Activated naive CD8-positive, alpha-beta T cell treated with anti-CD3 and anti-CD28 coated beads, Interleukin-2, amount 50 U/mL, for 16 hours (primary cell): ENCODE data around the gene MSI1.

Experiments
- DNase-seq: peaks from one replicate; pipeline ENCODE4 v3.0.0-alpha.2; 2020; ENCODE audit warnings: low read depth, low spot score

The MSI1 gene

GRCh38 chr12:120376934-120377572 lies 8.1 kb upstream of the MSI1 start:
- no peak for DNase-seq

GRCh38 chr12:120376416-120376815 lies 7.5 kb upstream of the MSI1 start:
- DNase-seq = no peak

GRCh38 chr12:120376009-120376408 lies 7.0 kb upstream of the MSI1 start:
- no peak for DNase-seq

- DNase-seq = no peak
Observed at GRCh38 chr12:120373683-120374082, 4.7 kb upstream of the MSI1 start.

GRCh38 chr12:120370343-120371243 lies 1.6 kb upstream of the MSI1 start:
- no peak for DNase-seq

- no peak for DNase-seq
Observed at GRCh38 chr12:120369603-120370342, 809 bp upstream of the MSI1 start.

GRCh38 chr12:120367924-120368788 lies 808 bp downstream of the MSI1 start:
- no peak for DNase-seq

GRCh38 chr12:120367233-120367923 lies 1.6 kb downstream of the MSI1 start:
- no peak for DNase-seq

- no peak for DNase-seq
Observed at GRCh38 chr12:120366845-120367232, 2.1 kb downstream of the MSI1 start.

- DNase-seq = no peak
Observed at GRCh38 chr12:120366341-120366705, 2.6 kb downstream of the MSI1 start.

- DNase-seq = no peak
Observed at GRCh38 chr12:120365675-120366340, 3.2 kb downstream of the MSI1 start.

- DNase-seq = no peak
Observed at GRCh38 chr12:120364487-120364886, 4.5 kb downstream of the MSI1 start.

- no peak for DNase-seq
Observed at GRCh38 chr12:120363274-120363855, 5.6 kb downstream of the MSI1 start.

- DNase-seq = no peak
Observed at GRCh38 chr12:120362516-120363273, 6.3 kb downstream of the MSI1 start.

GRCh38 chr12:120361506-120362208 lies 7.3 kb downstream of the MSI1 start:
- DNase-seq = no peak

- DNase-seq = no peak
Observed at GRCh38 chr12:120359128-120359527, 9.8 kb downstream of the MSI1 start.

- DNase-seq = no peak
Observed at GRCh38 chr12:120358412-120359100, 10.4 kb downstream of the MSI1 start.

GRCh38 chr12:120357104-120357503 lies 11.9 kb downstream of the MSI1 start:
- no peak for DNase-seq
